Caki2 (cell line): ENCODE measurements around the gene PBX1. TPM values are rescaled to one million over a fixed set of nuclear protein-coding genes. Genes with fewer than 3 reads are reported as not detected.

ENCODE experiments used
- DNase-seq: peaks from one replicate; pipeline ENCODE4 v3.0.0-alpha.2; 2015; ENCODE audit warnings: low read depth
- in situ Hi-C: cut with HindIII; loops from 2 replicates; pipeline ENCODE4 v1.10.0; 2016; ENCODE audit warnings: low sequenced_read_pairs, low pct_unique_long_range_greater_than_20kb, mixed read lengths
- total RNA-seq: library from RNA; depleted of rRNA; stranded (reverse); fragments of >200 nt; shearing (Covaris generic); gene quantifications from 2 replicates; pipeline ENCODE4 v1.2.3, GENCODE V29; 2014; ENCODE audit warnings: low replicate concordance

The PBX1 gene
- total RNA-seq, 1 experiment from 2014 or later, result 9.6 TPM

GRCh38 chr1:164699815-164700491 lies 141.0 kb downstream of the PBX1 start:
- DNase-seq, result no peak

GRCh38 chr1:164700683-164701082 lies 141.7 kb downstream of the PBX1 start:
- in situ Hi-C loops, result no loop called here
- DNase-seq, result no peak

More at GRCh38 chr1:164699815-164700491, 141.0 kb downstream of the PBX1 start:
- in situ Hi-C loops, result no loop called here

GRCh38 chr1:164701189-164701761 lies 142.3 kb downstream of the PBX1 start:
- no peak for DNase-seq
- in situ Hi-C loops, result no loop called here

GRCh38 chr1:164702216-164702615 lies 143.2 kb downstream of the PBX1 start:
- DNase-seq, result no peak
- in situ Hi-C loops, result no loop called here

- no peak for DNase-seq
- in situ Hi-C loops, result no loop called here
These were observed 143.7 kb downstream of the PBX1 start for GRCh38 chr1:164702664-164703063.

GRCh38 chr1:164703463-164703862 lies 144.5 kb downstream of the PBX1 start:
- in situ Hi-C loops, result no loop called here
- no peak for DNase-seq

GRCh38 chr1:164703960-164704411 lies 145.0 kb downstream of the PBX1 start:
- no peak for DNase-seq
- in situ Hi-C loops, result no loop called here

GRCh38 chr1:164704954-164705353 lies 146.0 kb downstream of the PBX1 start:
- in situ Hi-C loops, result no loop called here
- DNase-seq, result no peak

GRCh38 chr1:164706606-164706987 lies 147.6 kb downstream of the PBX1 start:
- in situ Hi-C loops, result no loop called here
- no peak for DNase-seq

GRCh38 chr1:164707868-164708331 lies 148.9 kb downstream of the PBX1 start:
- DNase-seq, result peak; percentile 27
- in situ Hi-C loops, result no loop called here

- DNase-seq, result no peak
- in situ Hi-C loops, result no loop called here
These were observed 149.6 kb downstream of the PBX1 start for GRCh38 chr1:164708596-164708995.

GRCh38 chr1:164709126-164709525 lies 150.1 kb downstream of the PBX1 start:
- DNase-seq, result no peak

GRCh38 chr1:164709541-164710278 lies 150.7 kb downstream of the PBX1 start:
- no peak for DNase-seq
- in situ Hi-C loops, result no loop called here

More at GRCh38 chr1:164709126-164709525, 150.1 kb downstream of the PBX1 start:
- in situ Hi-C loops, result no loop called here

- in situ Hi-C loops, result no loop called here
- DNase-seq, result no peak
These were observed 153.4 kb downstream of the PBX1 start for GRCh38 chr1:164712131-164713036.

GRCh38 chr1:164713456-164714207 lies 154.6 kb downstream of the PBX1 start:
- in situ Hi-C loops, result no loop called here
- no peak for DNase-seq

- in situ Hi-C loops, result no loop called here
- DNase-seq, result no peak
These were observed 158.2 kb downstream of the PBX1 start for GRCh38 chr1:164716992-164717703.

- in situ Hi-C loops, result no loop called here
- DNase-seq, result no peak
These were observed 159.8 kb downstream of the PBX1 start for GRCh38 chr1:164718821-164719220.
